GM19025 (cell line): ENCODE measurements around the gene AOC2.
"Not testable (repeated sequence)": the region's sequence is repeated elsewhere in the genome, so short reads cannot be mapped to it uniquely, and the experiment has no call there.

Source experiments
- ATAC-seq: cut with Tn5 transposase; IDR thresholded peaks from one replicate; pipeline ENCODE4 v1.9.1; 2021; ENCODE audit warnings: mild to moderate bottlenecking, low read depth, moderate library complexity; ENCODE audit not compliant: unreplicated experiment

AOC2 gene

GRCh38 chr17:42853004-42853403 lies 8.6 kb downstream of the AOC2 start:
- no peak for ATAC-seq

GRCh38 chr17:42853597-42853967 lies 9.2 kb downstream of the AOC2 start:
- ATAC-seq: no peak

GRCh38 chr17:42853968-42854790 lies 9.8 kb downstream of the AOC2 start:
- ATAC-seq: no peak

- no peak for ATAC-seq
Observed at GRCh38 chr17:42855048-42855596, 10.7 kb downstream of the AOC2 start.

- ATAC-seq: not testable (repeated sequence)
Observed at GRCh38 chr17:42856093-42856492, 11.7 kb downstream of the AOC2 start.

GRCh38 chr17:42856516-42856915 lies 12.1 kb downstream of the AOC2 start:
- not testable (repeated sequence) for ATAC-seq

- ATAC-seq: no peak
Observed at GRCh38 chr17:42857389-42857788, 13.0 kb downstream of the AOC2 start.

- no peak for ATAC-seq
Observed at GRCh38 chr17:42865638-42866094, 21.3 kb downstream of the AOC2 start.

GRCh38 chr17:42866216-42866615 lies 21.8 kb downstream of the AOC2 start:
- no peak for ATAC-seq

- no peak for ATAC-seq
Observed at GRCh38 chr17:42866631-42867575, 22.5 kb downstream of the AOC2 start.

- not testable (repeated sequence) for ATAC-seq
Observed at GRCh38 chr17:42867694-42868261, 23.4 kb downstream of the AOC2 start.

- ATAC-seq: no peak
Observed at GRCh38 chr17:42868338-42868737, 24.0 kb downstream of the AOC2 start.

GRCh38 chr17:42871647-42872046 lies 27.3 kb downstream of the AOC2 start:
- ATAC-seq: no peak

GRCh38 chr17:42872251-42872965 lies 28.0 kb downstream of the AOC2 start:
- ATAC-seq: no peak

- ATAC-seq: no peak
Observed at GRCh38 chr17:42873315-42873714, 28.9 kb downstream of the AOC2 start.

GRCh38 chr17:42873932-42874695 lies 29.7 kb downstream of the AOC2 start:
- not testable (repeated sequence) for ATAC-seq

GRCh38 chr17:42877037-42877436 lies 32.7 kb downstream of the AOC2 start:
- no peak for ATAC-seq

- no peak for ATAC-seq
Observed at GRCh38 chr17:42878123-42878880, 33.9 kb downstream of the AOC2 start.
